Muscle of back (tissue), 11 donors: ENCODE results near the gene CD52. TPM values are rescaled to one million over a fixed set of nuclear protein-coding genes. Genes with fewer than 3 reads are reported as not detected.

Experiments
- DNase-seq, 3 donors: peaks; one replicate each; pipeline versions ENCODE4 v3.0.0 to v3.0.0-alpha.2; 2013
- polyA plus RNA-seq, 10 donors: library from polyadenylated mRNA; unstranded; fragments of 120-200 nt; gene quantifications; one replicate each; pipeline ENCODE4 v1.2.1, GENCODE V29; 2013; ENCODE audit not compliant: insufficient read length in 10 of 10

Gene CD52
- polyA plus RNA-seq, 10 donors = 0.66 to 43.2 (median 2.4) TPM

DNA sequence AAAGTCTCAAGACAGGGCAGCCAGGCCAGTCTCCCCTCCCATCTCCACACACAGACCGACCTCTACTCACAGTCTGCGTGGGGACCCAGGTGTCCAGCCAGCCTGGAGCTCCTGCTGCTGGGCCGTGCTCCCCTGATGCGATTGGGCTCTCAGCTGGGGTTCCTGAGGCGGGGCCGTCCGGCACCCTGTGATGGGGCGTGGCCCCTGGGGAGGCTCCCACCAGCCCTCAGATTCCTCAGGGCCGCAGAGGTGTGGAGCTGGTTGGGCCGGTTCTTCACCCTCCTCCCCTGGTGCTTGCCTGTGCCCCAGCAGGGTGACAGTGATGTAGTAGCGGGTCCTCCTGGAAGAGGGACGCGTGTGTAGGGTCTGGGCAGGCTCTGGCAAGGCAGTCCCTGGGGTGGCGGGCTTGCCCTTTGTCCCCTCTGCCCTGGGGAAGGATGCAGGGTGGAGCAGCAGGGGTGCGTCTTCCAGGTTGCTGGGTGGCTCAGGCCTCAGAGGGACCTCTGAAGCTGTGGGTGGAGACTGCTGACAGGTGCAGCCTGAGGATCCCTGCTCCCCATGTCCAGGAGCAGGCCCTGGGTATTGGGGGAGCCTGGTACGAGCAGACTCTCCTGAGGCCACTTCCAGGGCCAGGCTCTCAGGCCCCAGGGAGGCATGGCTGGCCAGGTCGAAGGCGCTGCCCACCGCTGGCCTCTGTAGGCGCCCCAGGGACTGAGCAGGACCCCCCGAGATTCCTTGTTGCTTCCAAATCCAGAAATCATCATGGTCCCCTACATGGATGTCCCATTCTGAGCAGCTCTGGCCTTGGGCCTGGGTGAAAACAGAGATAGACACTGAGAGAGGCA, 36.4 kb downstream of the CD52 start, which contains the start of gene CRYBG2:
Gene CRYBG2 (minus strand): TSS at position 155 of the 845 bp plus-strand sequence. CDS start 7,473 bp downstream, outside the sequence.
- no peak for DNase-seq

DNA sequence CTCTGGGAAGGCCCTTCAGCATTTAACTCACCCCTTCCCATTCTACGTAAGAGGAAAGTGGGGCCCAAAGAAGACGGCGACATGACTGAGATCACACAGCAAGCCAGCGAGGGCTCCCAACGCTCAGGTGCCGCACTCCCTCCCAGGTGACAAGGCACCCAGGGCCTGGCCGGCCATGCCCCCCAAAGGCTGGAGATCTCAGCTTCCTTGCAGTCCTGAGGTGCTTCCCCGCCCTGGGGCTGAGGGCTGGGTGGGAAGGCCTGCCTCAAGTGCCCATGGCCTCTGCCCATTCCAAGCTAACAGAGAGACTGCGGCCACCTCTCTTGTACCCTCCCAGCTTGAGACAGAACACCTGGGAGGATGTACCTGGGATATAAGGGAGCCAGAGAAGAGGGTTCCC, 37.2 kb downstream of the CD52 start:
- no peak for DNase-seq

DNA sequence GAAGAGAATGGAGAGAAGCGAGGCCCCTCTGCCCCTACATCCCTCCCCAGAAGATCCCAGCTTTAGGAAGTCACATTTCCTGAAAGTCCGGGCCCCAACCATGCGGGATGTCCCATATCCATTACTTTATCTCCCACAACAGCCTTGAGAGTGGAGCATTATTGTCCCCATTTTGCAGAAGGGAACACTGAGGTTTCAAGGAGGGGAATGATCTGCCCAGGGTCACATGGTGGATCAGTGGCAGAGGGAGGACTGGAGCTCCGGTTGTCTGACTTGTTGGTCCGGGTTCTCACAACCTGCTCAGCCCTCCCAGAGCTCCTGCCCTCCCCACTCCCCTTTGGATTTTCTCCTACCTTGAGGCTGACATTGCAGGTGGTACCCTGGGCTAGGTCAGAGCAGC, 38.3 kb downstream of the CD52 start:
- no peak for DNase-seq

DNA sequence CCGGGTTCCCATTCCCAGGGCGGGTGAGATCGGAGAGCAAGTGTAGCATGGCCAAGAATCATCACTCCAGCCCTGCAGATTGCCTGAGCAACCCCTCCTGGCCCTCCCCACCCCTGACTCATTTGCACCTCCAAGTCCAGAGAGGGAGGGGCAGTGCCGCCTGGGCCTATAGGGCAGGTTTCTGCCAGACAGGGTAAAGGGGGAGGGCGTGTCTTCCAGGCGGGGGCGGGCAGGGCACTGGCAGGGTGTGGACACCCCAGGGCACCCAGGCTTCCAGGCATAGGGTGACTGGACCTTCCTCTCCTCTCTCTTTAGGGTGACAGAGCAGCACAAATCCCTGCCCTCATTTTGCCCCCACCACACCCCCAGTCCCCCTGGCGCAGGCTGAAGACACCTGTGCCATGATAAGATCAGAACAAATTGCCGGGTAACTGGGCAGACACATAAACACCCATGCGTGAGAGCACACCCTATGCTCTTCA, 39.4 kb downstream of the CD52 start:
- no peak for DNase-seq

DNA sequence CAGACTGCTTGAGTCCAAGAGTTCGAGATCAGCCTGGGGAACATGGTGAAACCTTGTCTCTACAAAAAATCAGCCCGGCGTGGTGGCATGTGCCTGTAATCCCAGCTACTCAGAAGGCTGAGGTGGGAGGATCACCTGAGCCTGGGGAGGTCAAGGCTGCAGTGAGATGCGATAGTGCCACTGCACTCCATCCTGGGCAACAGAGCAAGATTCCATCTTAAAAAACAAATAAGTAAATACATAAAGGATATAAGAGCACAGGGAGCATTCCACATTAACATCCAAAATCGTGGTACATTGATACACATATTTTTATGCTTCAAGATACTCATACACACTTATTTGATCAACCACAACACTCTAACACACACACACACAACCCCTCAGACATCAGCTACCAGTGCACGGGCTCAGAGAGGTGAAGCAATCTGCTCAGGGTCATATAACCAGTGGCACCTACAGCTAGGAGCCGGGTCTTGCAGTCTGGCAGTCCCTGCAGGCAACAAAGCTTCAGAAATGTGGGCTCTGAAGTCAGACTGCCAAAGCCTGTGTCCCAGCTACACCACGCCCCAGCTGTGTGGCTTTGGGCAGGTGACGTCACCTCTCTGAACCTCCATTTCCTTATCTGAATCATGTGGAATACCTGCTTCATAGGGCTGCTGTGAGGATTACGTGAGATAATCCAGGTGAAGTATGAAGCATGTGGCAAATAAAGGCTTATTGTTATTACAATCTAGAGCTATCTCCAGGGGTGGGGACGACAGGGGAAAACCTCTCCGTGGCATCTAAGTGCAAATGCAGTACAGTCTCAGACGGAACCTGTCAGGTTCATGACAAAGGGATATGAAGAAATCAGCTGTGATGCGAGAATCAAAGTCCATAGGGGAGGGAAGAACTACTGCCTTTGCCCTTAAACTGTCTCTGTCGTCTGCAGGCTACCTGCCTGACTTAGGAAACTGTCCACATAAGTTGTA, 40.9 kb downstream of the CD52 start:
- DNase-seq = no peak

DNA sequence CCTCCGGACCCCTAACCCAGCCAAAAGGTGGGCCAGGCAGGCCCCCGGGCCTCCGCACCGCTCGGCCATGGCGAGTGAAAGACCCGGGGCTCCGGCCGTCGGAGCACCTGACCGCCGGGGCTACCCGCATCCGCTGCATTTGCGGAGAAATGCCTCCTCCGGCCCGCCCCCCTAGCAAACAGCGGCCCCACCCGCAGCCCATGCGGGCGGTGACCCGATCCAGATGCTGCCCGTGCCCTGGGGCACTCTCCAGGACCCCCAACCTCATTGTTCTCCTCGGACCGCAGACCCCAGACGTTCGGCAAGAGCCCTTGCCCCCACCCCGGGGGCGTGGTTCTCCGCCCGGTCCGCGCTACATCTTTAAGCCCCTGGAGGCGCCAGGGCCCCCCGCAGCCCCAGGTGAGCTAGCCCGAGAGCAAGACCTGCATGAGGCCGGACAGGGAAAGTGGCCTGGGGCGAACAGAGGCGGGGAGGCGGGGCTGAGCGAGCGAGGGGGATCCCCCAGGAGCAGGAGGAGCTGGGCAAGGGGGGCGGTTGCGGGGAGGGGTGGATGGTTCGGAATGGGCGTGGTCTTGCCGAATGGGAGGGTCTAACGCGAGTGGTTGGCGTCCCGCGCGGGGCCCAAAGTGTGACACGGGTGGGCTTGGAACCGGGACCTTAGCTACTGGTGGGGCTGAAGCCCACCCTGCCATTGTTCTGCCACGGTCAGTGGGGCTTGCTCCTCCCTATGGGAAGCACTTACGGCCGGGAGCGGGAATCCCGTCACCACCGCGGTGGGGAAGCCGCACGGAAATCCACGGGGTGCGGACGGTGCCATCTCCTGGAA, 42.4 kb downstream of the CD52 start:
- DNase-seq = no peak

DNA sequence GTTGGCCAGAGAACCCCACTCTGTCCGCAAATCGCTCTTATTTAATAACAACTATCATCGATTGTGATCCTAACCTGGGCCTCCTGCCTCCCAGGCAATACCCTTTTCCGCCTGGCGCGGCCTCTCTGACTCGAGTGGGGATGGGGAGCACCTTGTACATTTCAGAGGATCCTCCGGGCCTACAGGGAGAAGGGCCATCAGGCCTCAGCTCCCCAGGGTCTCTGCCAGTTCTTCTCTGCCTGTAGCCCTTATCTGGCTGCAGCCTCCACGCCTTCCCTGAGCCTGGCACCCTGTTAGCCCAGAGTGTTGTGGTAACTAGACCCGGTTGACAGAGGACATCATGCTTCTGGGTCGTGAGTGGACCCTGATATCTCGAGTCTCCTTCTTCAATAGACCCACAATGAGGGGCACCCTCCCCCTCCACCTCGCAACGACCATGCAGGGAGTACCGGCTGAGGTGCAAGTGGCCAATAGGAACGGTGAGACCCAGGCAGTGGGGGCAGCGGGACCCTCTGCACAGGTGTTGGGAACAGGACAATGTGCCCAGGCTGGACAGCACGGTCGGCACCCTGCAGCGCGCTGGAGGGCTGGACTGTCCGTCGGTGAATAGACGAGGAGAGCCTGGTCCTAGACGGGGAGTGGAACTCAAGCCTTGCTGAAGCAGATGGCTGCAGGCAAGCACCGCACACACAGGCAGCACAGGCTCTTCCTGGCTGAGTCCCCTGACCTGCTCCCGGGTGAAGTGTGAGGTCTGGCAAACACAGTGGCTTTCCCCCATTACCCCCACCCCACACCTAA, 43.2 kb downstream of the CD52 start:
- no peak for DNase-seq

DNA sequence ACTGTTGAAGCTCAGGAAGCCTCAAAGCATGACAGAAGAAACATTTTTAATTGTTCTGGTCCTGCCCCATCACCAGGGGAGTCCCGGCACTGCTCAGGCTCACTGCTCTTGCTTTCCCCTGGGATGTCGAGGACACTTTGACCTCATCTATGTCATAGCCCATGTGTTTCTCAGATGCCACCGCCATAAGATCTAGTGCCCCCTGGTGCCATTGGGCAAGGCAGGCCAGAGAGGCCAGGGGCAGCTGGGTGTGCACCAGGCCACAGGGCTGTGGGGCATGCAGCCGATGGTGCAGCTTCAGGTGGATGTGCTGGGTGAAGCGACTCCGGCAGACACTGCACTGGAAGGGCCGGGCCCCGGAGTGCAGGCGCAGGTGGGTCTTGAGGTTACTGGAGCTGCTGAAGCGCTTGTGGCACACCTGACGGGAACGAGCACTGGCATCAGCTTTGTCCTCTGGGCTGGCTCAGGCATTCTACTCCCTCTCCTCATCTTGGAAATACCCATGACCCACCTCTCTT, 43.9 kb downstream of the CD52 start:
- no peak for DNase-seq

DNA sequence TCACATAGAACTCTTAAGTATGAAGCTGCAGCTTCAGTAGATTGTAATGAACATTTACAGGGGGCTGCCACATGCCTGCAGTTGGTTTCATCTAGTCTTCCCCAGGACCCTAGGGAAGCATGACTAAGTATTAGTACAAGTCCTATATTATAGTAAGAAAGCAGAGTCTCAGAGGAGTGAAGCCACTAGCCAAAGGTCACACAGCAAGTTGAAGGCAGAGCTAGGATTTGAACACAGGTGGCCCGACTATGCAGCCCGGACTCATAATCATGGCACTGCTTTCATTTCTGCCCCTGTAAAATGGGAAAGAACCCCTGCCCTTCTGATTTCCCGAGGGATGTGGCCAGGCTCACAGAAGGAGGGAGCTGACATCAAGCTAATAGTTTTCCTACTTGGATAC, 44.6 kb downstream of the CD52 start:
- DNase-seq = no peak

DNA sequence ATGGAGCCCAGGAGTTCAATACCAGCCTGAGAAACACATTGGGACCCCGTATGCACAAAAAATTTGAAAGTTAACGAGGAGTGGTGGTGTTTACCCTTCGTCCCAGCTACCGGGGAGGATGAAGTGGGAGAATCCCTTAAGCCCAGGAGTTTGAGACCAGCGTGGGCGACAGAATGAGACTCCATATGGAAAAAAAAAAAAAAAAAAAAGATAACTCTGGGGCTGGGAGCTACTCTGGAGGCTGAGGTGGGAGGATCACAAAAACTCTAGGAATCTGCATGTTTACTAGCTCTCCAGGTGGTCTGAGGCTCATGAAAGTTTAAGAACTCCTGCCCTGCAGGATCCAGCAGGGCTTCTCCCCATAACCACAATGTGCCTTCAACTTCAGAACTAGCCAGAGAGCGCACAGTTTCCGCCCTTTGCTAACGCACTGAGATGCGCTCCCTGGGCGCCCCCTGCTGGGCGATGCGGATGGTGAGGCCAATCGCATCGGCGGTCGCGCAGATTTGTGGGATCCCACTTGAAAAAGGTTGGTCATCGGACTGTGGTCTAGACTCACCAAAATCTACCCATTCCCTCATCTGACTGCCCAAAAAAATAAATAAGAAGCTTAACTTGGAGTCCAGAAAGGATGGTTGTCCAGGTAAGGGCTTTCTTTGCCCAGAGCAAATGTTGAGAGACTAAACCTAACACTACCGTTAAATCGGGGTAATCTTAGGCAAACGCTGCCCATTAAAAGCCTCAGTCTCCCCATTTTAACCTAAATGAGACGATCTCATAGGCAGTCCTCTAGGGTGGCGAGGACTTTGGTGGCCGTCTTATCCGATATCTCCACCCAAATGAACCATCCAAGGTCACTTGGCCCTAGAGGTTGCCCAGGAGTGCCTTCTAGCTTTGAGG, 46.0 kb downstream of the CD52 start:
- DNase-seq = peak; percentile 38 to 75 (median 64)

DNA sequence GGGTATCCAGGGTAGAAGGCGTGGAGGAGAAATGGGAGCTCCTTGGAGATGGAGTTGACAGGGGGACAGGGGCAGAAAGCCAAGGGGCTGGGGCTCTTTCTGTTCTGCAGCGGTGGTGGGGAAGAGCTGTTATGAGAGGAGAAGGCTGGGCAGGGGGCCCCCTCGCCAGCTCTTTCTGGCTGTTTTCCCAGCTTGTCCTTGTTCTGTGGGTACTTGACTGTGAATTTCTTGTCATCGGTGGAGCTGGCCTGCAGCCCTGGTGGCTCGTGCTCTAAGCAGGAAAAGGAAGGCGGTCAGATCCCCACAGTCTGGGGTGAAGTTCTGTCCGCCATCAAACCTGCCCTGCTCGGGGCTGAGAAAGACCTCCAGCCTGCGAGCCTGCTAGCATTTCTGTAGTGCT, 47.2 kb downstream of the CD52 start:
- no peak for DNase-seq

DNA sequence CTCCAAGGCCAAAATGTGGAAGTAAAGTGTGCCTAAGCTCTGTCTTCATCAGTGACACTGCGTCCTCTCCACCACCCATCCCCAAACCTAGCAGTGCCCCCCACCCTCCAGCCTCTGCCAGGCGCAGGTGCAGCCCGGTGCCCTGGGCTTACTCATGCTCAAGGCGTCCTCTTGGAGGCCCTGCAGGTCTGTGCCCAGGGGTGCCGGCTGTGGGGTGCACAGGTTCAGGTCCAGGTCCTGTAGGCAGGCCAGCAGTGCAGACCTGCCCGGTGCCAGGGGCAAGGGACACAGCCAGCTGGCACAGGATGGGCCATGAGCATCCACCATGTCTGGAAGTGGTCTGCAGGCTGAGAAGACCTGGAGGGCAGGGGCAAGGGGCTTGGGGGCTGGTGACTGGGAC, 49.7 kb downstream of the CD52 start:
- DNase-seq = no peak

DNA sequence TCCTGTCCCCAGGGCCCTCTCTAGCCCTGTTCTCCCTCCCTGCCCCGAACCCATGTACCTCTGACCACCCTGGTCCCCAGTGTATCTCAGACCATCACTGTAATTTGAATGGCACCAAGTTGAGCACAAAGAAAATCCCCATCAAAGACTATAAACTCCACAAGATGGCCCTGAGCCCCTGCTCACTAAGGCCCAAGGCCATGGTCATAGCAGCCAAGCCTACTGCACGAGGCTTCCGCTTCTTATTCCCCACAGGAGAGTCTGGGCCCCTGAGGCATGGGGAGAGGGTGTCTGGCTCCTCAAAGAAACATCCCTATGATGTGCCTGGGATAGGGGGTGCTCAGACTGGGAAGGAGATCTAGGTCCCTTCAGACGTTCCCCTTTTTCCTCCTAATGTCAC, 50.2 kb downstream of the CD52 start:
- no peak for DNase-seq

DNA sequence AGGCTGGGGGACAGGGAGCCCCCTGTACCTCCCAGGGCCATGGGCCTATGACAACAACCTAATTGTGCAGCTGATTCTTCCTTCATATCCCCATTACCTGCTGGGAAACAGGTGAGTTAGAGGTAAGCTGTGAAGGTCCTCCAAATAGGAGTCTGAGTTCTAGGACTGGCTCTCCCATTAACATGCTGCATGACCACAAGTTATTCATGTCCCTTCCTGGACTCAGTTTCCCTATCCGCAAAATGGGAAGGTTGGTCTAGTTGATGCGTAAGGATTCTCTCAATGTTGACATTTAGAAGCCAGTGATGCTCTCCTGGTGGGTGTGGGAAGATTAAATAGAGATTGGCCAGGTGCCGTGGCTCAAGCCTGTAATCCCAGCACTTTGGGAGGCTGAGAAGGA, 50.7 kb downstream of the CD52 start:
- DNase-seq = no peak

Other genes starting within 250 kb of the CD52 start
- gene PDIK1L, start 206.1 kb upstream of the CD52 start, polyA plus RNA-seq = 1 to 10 TPM; 5.9 to 8.8 (median 6.8) TPM
- 1 to 10 TPM in 1 of 10 donors, under 1 TPM in 9; 0.47 to 1.4 (median 0.75) TPM for gene FAM110D, start 158.9 kb upstream of the CD52 start, polyA plus RNA-seq
- not detected for gene C1orf232, start 149.0 kb upstream of the CD52 start, polyA plus RNA-seq
- 10 to 100 TPM; 10.3 to 21.7 (median 16.6) TPM for gene ZNF593, start 148.1 kb upstream of the CD52 start, polyA plus RNA-seq
- gene ZNF593OS, start 146.1 kb upstream of the CD52 start, polyA plus RNA-seq = 1 to 10 TPM in 8 of 10 donors, under 1 TPM in 2; 0.60 to 2.1 (median 1.4) TPM
- gene CNKSR1, start 140.5 kb upstream of the CD52 start, polyA plus RNA-seq = 1 to 10 TPM in 9 of 10 donors, under 1 TPM in 1; 0.97 to 3.9 (median 2.1) TPM
- gene CATSPER4, start 127.4 kb upstream of the CD52 start, polyA plus RNA-seq = not detected
- 10 to 100 TPM; 17.4 to 28.2 (median 22.9) TPM for gene CEP85, start 83.8 kb upstream of the CD52 start, polyA plus RNA-seq
- 10 to 100 TPM; 46.1 to 79.3 (median 64.6) TPM for gene SH3BGRL3, start 37.9 kb upstream of the CD52 start, polyA plus RNA-seq
- 10 to 100 TPM in 2 of 10 donors, 1 to 10 TPM in 8; 5.2 to 13.8 (median 8.0) TPM for gene UBXN11, start 11.3 kb upstream of the CD52 start, polyA plus RNA-seq
- gene CRYBG2, start 36.2 kb downstream of the CD52 start, polyA plus RNA-seq = 1 to 10 TPM in 2 of 10 donors, under 1 TPM in 2, not detected in 6; 0.05 to 2.8 (median 1.2) TPM
- not detected for gene ZNF683, start 54.8 kb downstream of the CD52 start, polyA plus RNA-seq
- gene LIN28A, start 92.9 kb downstream of the CD52 start, polyA plus RNA-seq = under 1 TPM in 5 of 10 donors, not detected in 5; 0.03 to 0.18 (median 0.06) TPM
- 10 to 100 TPM; 18.0 to 25.1 (median 20.2) TPM for gene DHDDS, start 114.4 kb downstream of the CD52 start, polyA plus RNA-seq
- 100 to 1,000 TPM; 552 to 838 (median 657) TPM for gene HMGN2, start 154.5 kb downstream of the CD52 start, polyA plus RNA-seq
- gene RPS6KA1, start 211.8 kb downstream of the CD52 start, polyA plus RNA-seq = 1 to 10 TPM; 4.7 to 8.3 (median 7.1) TPM